NCI-H526 treated with DMSO at 0.1 percent for 48 hours (cell line): ENCODE results near the gene FNIP2.
"Not testable (repeated sequence)": the region's sequence is repeated elsewhere in the genome, so short reads cannot be mapped to it uniquely, and the experiment has no call there.

Source experiments
- DNase-seq: peaks from one replicate; lab custom pipeline; 2025; lab: John Stamatoyannopoulos, UW

The FNIP2 gene

DNA sequence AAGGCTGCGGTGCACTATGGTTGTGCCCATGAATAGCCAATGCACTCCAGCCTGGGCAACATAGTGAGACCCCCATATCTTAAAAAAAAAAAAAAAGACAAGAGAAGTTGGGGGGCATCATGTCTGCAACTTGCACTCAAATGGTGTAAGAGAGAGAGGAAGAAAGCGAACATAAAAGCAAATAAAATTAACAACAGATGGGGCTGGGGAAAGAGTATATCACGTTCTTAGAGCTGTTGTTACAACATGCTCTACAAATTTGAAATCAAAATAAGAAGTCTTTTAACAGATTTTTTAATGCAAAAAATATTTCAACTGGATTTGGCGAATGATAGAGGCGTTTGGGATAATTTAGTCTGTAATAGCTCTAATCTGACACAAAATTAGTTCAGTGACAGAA is 144.9 kb downstream of the FNIP2 start:
- no peak for DNase-seq

DNA sequence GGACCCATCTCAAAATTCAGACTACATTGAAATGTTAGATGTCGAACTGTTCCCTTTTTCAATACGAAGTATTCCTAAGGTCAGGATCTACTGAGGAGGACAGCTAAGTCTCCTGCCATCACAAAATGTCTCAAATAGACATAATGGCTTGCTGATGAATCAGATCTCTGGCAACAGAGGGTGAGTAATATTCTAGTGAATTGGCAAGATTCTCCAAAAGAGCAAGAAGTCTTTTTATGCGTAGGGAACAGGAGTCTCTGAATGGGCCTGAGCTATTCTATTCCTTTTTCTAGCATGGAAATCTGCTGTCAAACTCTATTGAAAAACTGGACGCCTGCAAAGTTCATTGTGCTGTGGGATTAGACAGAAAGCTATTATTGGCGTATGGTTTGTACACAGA is 145.4 kb downstream of the FNIP2 start:
- DNase-seq = no peak

DNA sequence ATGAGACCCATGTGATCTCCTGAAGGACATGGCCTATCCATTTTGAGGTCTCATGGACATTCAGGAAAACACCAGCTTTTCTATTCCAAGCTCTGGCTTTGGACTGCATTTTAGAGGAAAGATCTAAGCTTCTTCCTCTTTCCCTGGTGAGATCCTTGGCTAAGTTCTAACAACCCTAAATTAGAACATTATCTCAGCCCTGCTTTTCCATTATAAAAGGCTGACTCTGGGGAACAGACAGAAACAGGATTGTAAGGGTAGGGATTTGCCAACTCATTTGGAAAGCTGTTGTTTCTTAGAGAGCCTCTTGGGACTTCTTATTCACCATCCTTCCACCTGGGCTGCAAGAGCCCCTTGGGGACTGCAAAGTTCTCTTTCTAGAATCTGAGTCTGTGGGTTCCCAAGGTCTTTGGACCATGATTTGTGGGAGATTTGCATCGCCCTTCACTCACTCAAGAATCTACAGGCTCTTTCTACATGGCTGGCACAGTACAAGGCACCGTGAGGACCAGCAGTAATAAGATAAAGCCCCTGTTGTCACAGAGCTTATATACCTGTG is 146.9 kb downstream of the FNIP2 start:
- DNase-seq = no peak

DNA sequence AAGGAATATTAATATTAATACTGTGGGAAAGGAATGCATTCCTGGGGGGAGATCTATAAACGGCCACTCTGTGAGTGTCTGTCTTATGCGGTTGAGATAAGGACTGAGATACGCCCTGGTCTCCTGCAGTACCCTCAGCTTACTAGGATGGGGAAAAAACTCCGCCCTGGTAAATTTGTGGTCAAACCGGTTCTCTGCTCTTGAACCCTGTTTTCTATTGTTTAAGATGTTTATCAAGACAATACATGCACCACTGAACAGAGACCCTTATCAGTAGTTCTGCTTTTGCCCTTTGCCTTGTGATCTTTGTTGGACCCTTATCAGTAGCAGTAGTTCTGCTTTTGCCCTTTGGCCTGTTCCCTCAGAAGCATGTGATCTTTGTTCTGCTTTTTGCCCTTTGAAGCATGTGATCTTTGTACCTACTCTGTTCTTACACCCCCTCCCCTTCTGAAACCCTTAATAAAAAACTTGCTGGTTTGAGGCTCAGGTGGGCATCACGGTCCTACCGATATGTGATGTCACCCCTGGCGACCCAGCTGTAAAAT is 151.7 kb downstream of the FNIP2 start:
- DNase-seq = not testable (repeated sequence)

DNA sequence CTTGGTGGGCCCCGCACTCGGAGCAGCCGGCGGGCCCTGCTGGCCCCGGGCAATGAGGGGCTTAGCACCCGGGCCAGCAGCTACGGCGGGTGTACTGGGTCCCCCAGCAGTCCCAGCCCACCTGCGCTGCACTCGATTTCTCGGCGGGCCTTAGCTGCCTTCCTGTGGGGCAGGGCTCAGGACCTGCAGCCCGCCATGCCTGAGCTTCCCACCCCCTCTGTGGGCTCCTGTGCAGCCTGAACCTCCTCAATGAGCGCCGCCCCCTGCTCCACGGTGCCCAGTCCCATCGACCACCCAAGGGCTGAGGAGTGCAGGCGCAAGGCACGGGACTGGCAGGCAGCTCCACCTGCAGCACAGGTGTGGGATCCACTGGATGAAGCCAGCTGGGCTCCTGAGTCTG is 158.9 kb downstream of the FNIP2 start:
- DNase-seq = not testable (repeated sequence)

DNA sequence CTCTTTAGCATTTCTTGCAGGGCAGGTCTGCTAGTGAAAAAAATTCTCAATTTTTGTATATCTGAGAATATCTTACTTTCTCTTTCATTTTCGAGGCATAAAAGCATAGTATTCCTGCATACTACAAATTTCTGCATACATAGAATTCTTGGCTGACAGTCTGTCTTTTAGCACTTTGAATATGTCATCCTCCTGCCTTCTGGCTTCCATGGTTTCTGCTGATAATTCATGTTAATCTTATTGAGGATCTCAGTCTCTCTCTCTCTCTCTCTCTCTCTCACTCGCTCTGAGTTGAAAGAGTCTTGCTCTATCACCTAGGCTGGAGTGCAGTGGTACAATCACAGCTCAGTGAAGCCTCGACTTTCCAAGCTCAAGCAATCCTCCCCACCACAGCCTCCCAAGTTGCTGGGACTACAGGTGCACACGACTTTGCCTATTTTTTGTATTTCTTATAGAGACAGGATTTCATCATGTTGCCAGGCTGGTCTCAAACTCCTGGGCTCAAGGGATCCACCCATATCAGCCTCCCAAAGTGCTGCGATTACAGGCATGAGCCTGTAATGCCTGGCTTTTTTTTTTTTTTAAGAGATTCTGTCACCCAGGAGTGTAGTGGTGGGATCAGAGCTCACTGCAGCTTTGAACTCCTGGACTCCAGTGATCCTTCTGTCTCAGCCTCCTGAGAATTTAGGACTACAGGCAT is 161.3 kb downstream of the FNIP2 start:
- DNase-seq = no peak

DNA sequence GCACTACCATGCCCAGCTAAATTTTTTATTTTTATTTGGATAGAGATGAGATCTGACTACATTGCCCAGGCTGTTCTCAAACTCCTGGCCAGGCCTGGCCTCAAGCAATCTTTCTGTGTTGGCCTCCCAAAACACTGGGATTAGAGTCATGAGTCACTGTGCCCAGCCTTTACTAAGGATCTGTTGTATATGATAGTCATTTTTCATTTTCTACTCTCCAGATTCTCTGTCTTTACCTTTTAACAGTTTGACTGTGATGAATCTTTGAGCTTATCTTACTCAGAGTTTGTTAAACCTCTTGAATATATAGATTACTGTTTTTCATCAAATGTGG is 161.8 kb downstream of the FNIP2 start:
- DNase-seq = no peak

DNA sequence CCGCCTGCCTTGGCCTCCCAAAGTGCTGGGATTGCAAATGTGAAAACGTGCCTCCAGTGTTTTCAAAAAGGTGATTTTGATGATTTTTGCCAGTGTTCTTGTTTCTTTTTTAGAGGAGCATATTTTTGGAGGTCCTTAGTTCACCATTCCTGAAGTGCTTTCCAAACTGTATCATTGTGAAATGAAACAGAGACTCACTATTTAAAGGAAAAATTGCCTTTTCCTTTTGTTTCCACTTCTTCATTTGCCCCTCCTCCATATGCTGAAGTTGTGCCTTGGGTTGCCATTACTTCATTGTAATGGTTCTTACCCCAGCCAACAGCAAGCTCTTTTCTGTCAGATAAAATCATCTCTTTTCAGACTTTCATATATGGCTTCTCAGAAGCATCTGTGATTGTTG is 164.4 kb downstream of the FNIP2 start:
- DNase-seq = no peak

DNA sequence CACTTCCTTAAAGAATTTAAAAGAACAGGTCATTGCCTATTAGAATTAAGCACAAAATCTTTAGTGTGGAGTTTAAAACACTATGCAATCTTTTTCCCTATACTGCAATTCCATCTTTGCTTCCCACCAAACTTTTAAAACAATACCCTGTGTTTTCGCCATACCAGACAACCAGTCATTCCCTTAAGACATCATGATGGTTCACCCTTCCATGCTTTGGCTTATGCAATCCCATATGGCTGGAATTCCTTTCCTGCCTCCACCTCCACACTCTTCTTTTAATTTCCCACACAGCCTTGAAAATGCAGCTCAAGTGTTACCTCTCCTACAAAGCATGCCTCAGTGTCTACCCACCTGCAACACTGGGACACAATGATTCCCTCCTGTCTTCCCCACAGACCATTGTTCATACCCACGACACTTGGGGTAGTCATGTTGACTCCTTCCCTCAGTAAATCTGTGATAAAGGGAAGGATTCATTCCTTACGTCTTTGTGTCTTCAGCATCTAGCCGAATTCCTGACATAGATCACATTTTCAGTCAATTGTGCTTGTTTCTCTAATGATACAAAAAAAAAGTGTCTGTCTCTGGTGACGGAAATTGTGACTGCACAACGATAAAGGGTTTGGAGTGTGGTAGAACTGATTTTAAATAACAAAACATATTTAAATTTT is 166.3 kb downstream of the FNIP2 start:
- DNase-seq = no peak

DNA sequence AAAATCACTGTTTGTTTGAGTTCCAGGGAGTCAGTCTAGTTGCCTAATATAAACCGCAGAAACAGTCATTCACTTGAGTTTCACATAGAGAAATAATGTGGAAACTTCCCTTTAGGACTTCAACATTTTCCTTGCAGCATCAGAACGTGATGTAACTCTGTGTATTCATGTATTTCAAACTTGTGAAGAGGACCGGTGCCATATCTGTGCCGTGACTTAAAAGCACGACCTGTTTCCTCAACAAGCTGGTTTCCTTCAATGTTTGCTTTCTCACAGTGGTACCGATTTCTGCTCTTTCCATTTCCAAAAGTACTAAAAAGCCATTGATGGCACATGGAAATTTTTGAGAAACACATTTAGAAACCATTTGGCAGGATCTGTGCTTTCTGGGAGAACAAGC is 167.4 kb downstream of the FNIP2 start:
- DNase-seq = no peak

DNA sequence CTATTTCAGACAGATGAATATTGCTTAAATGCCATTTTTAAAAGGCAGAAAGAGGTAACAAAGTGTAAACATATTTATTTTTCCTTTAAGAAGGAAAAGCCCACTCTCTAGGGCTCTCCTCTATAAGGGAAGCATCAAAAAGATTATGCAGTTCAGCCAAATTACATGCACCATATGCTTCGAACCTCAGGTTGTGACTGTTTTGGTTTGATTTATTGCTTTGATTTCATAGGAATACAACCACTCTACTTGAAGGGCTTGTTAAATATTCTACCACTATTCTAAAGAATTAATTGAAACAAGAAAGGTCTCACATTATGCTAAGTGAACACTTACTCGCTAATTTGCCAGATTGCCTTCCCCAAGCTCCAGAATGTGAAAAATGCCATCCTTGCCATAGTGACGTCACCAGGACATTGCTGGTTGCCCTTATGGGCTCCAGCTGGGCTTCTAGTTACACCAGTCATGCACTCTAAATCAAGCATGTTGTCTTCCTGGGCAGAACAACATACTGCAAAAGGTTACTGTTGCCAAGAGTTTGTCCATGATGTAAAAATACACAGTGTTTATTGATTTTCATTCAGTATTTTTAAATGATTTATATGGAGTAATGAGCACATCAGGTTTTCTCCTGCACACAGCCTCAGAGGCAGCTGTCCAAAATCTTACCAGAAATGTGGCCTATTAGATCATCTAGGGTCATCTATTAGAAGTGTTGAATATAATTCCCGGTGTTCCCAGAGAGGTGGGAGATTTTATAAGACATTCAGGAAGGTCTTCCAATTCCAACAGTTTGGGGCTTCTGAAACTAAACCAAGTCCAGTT is 169.6 kb downstream of the FNIP2 start:
- no peak for DNase-seq

DNA sequence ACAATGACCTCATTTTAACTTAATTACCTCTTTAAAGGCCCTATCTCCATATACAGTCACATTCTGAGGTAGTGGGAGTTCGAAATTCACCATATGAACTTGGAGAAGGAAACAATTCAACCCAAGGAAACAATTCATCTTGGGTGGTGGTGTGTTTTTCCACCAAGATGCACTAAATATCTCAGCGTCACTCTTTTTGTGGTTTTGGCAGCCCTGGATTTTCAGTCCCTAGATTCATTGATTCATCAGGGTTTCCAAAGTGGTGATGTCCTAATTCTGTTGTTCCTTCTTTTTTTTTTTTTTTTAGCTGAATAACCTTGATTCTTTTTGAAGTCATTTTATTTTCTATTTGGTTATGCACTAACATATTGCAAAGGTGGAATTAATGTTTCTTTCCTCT is 171.4 kb downstream of the FNIP2 start:
- DNase-seq = no peak

DNA sequence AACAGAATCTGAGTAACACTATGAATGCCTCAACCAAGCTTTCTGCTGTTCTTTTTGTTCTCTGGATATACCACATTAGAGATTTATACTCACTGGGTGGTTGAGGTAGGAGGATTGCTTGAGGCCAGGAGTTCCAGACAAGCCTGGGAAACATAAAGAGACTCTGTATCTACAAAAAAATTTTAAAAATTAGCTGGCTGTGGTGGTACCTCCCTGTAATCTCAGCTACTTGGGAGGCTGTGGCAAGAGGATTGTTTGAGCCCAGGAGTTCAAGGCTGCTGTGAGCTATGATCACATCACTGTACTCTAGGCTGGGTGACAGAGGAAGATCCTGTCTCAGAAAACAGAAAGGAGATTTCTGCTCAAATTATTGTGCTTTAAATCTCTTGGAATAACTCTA is 172.5 kb downstream of the FNIP2 start:
- no peak for DNase-seq

DNA sequence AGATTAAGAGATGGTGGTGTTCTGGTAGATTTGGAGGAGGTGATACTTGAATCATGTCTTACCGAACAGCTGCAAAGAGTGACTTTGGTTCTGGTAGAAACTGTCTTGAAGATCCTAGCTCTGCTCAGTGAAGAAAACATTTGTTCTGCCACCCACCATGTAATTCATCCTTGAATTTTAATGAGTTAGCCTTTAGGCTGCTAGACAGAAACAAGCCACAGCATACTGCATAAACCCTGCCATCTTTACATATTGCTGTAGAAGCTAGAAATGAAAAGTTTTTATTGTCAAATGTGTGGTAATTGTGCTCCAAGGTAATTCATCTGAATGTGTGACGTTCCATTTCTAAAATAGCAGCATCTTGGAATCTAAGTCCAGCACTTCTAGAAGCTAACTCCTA is 173.1 kb downstream of the FNIP2 start:
- DNase-seq = no peak

DNA sequence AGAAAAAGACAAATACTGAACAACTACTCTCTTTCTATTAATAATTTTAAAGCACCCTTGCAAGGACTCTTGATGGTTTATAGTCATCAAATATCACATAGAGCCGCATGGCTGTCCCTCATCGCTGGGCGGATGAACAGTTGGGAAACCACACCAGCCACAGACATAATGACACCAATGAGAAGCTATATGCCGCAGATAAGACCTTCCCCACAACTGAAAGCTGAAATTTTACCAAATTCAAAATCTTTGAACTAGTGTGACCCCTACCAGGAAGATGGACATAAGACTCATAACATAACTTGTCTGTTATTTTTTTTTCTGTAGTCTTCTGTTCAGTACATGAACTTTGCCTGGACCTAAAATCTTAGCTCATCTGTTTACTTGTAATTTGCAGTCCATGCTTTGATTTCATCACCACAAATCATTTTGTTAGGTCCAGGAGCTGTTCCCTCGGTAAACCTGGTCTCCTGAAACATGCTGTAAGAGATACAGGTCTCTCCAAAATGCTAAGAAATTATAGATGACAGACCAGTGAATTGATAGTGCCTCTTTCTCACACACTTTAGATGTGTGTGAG is 176.8 kb downstream of the FNIP2 start:
- DNase-seq = no peak

DNA sequence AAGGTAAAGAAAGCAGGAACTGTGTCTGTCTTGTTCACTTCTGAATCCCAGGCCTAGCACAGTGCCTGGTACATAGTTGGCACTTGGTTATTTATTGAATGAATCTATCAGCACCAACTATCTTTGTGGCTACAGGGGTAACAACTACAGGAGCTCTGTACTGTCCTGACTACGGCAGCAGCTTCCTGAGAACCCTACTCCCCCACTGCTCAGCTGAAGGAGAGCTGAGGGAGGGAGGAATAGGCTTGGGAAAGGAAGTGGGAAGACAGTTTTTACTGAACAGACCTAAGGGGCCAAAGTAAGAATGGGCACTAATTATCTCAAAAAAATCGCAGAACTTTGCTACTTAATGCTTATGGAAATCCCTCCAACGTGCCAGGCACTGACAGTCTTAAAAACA is 178.0 kb downstream of the FNIP2 start:
- no peak for DNase-seq

DNA sequence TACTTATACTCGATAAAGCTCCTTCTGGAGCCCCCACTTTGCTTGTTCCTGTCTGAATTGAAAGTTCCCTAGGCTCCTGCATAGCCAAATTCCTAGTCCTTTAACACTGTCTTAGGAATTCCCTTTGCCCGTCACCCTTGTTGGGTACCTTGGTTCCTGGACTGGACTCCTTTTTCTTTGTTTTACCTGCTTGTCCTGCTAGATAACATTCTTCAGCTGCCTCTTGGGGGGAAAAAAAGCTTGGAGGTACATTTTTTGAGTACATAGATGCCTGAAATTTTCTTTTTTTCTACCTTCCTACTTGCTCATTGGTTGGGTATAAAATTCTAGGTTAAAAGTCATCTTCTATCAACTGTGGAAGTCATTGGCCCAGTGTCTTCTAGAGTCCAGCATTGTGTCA is 179.2 kb downstream of the FNIP2 start:
- DNase-seq = no peak

DNA sequence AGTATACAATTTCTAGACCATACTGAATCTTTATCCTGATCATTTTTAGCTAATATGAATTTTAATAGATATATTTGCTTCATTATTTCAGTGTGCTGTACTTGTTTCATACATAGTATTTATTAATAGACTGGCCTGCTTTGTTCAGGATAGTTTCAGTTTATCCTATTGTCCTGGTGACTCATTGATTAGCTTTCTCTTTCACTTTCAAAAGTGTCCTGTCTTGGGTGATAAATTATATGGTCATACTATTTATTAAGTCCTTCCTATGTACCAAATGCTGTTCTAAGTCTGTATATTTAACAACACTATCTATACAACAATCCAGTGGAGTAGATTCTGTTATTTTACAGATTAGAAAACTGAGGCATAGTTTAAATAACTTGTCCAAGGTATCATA is 180.3 kb downstream of the FNIP2 start:
- no peak for DNase-seq

DNA sequence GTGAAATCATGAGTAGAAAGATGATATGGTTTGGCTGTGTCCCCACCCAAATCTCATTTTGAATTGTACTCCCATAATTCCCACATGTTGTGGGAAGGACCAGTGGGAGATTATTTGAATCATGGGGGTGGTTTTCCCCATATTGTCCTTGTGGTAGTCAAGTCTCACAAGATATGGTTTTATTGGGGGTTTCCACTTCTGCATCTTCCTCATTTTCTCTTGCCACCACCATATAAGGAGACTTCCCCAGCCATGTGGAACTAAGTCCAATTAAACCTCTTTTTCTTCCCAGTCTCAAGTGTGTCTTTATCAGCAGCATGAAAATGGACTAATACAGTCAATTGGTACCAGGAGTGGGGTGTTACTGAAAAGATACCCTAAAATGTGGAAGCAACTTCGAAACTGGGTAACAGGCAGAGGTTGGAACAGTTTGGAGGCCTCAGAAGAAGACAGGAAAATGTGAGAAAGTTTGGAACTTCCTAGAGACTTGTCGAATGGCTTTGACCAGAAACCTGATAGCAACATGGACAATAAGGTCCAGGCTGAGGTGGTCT is 183.5 kb downstream of the FNIP2 start:
- DNase-seq = not testable (repeated sequence)

DNA sequence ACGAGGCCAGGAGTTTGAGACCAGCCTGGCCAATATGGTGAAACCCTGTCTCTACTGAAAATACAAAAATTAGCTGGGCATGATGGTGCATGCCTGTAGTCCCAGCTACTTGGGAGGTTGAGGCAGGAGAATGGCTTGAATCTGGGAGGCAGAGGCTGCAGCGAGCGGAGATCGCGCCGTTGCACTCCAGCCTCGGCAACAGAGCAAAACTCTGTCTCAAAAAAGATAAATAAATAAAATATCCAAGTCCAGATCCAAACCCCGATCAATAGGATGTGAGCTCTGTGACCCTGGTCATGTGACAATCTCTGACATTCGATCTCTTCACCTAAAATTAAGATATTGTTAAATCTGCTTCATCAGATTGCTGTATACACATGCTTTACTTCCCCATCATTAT is 187.5 kb downstream of the FNIP2 start:
- not testable (repeated sequence) for DNase-seq

DNA sequence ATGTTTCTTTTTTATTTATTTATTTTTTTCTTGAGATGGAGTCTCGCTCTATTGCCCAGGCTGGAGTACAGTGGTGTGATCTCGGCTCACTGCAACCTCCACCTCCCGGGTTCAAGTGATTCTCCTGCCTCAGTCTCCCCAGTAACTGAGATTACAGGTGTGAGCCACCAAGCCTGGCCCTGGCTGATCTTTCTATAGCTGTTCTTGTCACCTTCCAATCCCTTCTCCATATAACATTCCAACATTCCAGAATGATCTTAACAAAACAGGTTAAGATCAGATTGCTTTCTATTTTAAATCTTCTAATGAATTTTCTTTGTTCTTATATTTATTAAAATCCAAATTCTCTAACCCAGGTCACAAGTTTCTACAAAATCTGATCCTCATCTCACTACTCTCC is 188.1 kb downstream of the FNIP2 start:
- not testable (repeated sequence) for DNase-seq
